ENCODE data around the gene APBA1. TPM values are rescaled to one million over a fixed set of nuclear protein-coding genes. Genes with fewer than 3 reads are reported as not detected.

Gene APBA1
- total RNA-seq, 2 donors from 2014 or later, result 6.8 to 9.5 TPM

DNA sequence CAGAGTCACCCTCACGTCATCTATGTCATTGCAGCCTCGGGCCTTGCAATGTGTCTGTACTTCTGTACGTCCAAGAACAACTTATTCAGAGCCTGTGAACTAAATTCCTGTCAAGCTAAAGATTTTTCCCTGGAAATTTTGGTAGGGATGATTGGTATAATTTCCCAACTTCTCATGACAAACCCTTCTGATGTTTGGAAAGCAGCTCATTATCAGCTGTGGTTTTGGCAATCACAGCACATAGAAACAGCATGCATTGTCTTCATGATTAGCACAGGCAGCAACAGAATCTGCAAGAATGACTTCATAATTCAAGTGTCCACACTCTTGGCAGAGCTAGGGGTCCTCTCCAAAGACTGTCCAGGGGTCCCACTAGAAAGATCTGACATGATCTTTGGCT lies 49.5 kb downstream of the APBA1 start:
- Histone ChIP-seq H3K27ac (no peak overlapping the region), H3K4me3 (no peak overlapping the region), H3K36me3 (no peaks in the 10 kb centered on the region), H3K9me3 (no peaks in the 10 kb centered on the region), H3K4me1 (ENCODE audit: control insufficient read depth in 1 of 2, low read depth in 2 of 2) (no peaks in the 10 kb centered on the region), H3K27me3 (replicated peaks; ENCODE audit: insufficient read depth) (no peaks in the 10 kb centered on the region)
- ATAC-seq (ENCODE audit: insufficient number of reproducible peaks, low FRiP score, low read depth) (no peak), DNase-seq (ENCODE audit: low spot score) (no peak)
- TF ChIP-seq, protein P1, sequence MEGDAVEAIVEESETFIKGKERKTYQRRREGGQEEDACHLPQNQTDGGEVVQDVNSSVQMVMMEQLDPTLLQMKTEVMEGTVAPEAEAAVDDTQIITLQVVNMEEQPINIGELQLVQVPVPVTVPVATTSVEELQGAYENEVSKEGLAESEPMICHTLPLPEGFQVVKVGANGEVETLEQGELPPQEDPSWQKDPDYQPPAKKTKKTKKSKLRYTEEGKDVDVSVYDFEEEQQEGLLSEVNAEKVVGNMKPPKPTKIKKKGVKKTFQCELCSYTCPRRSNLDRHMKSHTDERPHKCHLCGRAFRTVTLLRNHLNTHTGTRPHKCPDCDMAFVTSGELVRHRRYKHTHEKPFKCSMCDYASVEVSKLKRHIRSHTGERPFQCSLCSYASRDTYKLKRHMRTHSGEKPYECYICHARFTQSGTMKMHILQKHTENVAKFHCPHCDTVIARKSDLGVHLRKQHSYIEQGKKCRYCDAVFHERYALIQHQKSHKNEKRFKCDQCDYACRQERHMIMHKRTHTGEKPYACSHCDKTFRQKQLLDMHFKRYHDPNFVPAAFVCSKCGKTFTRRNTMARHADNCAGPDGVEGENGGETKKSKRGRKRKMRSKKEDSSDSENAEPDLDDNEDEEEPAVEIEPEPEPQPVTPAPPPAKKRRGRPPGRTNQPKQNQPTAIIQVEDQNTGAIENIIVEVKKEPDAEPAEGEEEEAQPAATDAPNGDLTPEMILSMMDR (IDR thresholded peaks at IDR 0.05), result no peak

DNA sequence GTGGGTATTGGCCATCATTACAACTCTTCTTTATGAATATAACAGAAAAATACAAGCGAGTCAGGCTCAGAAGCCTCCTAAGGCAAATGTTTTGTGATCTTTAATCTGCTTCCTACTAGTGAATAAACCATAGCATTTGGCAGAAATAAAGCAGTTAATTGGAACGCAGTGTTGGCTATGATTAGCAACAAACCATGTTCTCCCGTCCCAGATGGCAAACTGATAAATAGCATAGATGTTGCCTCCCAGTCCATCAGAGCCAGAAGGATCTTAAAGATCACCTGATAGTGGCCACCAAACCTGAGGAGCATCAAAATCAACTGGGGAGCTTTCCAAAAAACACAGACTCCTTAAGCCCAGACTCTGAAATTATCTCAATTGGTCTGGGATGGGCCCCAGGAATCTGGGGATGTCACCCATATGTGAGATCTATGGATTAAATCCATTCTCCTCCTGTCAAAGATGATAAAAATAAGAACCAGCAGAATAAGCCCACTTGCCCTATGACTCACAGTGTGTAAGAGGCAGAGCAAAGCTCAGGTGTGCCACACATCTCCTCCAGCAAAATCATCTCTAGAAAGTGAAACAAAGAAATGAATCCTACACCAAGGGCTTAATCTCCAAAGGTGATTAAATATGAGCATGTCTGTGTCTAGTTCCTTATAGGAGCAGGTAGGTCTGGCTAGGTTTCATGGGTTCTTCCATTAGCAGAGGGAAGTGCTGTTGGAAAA lies 50.3 kb downstream of the APBA1 start:
- DNase-seq (ENCODE audit: low spot score), result no peak
- TF ChIP-seq, protein P1 (IDR thresholded peaks at IDR 0.05), result no peak
- H3K4me1 ChIP-seq (ENCODE audit: control insufficient read depth in 1 of 2, low read depth in 2 of 2), result no peaks in the 10 kb centered on the region
- H3K27me3 ChIP-seq (replicated peaks; ENCODE audit: insufficient read depth), result no peaks in the 10 kb centered on the region
- no peaks in the 10 kb centered on the region for H3K36me3 ChIP-seq
- no peaks in the 10 kb centered on the region for H3K9me3 ChIP-seq
- H3K4me3 ChIP-seq, result no peak overlapping the region
- no peak overlapping the region for H3K27ac ChIP-seq
- ATAC-seq (ENCODE audit: insufficient number of reproducible peaks, low FRiP score, low read depth), result no peak

DNA sequence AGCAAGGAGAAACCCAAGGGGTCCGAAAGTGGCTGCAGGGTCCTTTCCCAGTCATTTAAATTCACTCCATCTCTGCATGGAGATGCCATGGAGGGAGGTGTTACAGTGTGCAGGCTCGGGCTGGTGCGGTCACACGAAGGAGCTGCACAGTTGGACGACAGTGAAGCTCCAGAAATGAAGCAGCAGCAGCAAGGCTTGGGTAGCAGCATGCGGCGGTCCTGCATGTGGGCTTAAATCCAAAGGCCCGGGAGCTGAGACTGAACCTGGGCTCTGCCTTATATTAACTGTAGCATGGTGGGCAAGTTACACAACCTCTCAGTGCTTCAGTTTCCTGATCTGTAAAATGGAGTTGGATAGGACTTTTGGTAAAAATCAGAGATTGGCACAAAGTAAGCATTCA lies 51.4 kb downstream of the APBA1 start:
- TF ChIP-seq, protein P1 (IDR thresholded peaks at IDR 0.05), result no peak
- no peak for ATAC-seq (ENCODE audit: insufficient number of reproducible peaks, low FRiP score, low read depth)
- no peaks in the 10 kb centered on the region for H3K36me3 ChIP-seq
- DNase-seq (ENCODE audit: low spot score), result no peak
- H3K4me1 ChIP-seq (ENCODE audit: control insufficient read depth in 1 of 2, low read depth in 2 of 2), result no peaks in the 10 kb centered on the region
- H3K27ac ChIP-seq, result no peak overlapping the region
- H3K9me3 ChIP-seq, result no peaks in the 10 kb centered on the region
- H3K4me3 ChIP-seq, result no peak overlapping the region
- no peaks in the 10 kb centered on the region for H3K27me3 ChIP-seq (replicated peaks; ENCODE audit: insufficient read depth)

DNA sequence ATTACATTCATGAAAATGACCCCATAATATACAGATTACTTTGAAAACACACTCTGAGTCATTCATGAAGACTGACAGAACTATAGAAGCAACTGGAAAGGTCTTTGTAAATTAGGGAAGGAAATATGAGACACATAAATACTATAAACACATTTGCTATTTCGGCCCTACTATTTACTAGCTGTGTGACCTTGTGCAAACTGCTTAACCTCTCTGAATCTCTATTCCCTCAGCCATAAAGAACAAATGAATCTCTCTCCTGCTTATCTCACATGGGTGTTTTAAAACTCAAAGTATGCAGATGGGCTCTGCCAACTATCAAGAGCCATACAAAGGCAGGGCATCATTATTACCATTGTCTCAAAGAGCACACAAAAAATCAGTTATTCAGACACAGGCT lies 52.9 kb downstream of the APBA1 start:
- DNase-seq (ENCODE audit: low spot score), result no peak
- TF ChIP-seq, protein P1 (IDR thresholded peaks at IDR 0.05), result no peak
- Histone ChIP-seq H3K36me3 (no peaks in the 10 kb centered on the region), H3K4me3 (no peak overlapping the region), H3K27ac (no peak overlapping the region), H3K9me3 (no peaks in the 10 kb centered on the region), H3K4me1 (ENCODE audit: control insufficient read depth in 1 of 2, low read depth in 2 of 2) (no peaks in the 10 kb centered on the region), H3K27me3 (replicated peaks; ENCODE audit: insufficient read depth) (no peaks in the 10 kb centered on the region)
- ATAC-seq (ENCODE audit: insufficient number of reproducible peaks, low FRiP score, low read depth), result no peak

DNA sequence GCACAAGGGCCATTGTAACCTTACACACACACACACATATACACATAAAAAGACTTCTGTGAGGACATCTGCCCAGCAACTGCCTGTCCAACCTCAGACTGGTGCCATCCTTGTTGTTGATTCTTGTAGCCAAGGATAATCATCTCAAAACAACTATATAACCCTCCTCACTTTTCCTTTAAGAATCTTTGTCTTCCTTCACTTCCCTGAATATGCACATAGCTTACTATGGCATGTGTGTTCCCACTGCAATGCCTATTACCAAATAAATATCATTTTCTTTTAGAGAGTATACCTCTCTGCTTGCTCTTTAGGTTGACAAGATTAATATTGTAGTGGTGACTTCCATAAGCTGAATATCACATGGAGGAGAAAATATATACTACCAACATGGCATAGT lies 55.2 kb downstream of the APBA1 start:
- H3K27ac ChIP-seq, result no peak overlapping the region
- ATAC-seq (ENCODE audit: insufficient number of reproducible peaks, low FRiP score, low read depth), result no peak
- TF ChIP-seq, protein P1 (IDR thresholded peaks at IDR 0.05), result no peak
- no peak overlapping the region for H3K4me3 ChIP-seq
- H3K4me1 ChIP-seq (ENCODE audit: control insufficient read depth in 1 of 2, low read depth in 2 of 2), result no peaks in the 10 kb centered on the region
- H3K9me3 ChIP-seq, result no peaks in the 10 kb centered on the region
- no peak for DNase-seq (ENCODE audit: low spot score)
- no peaks in the 10 kb centered on the region for H3K27me3 ChIP-seq (replicated peaks; ENCODE audit: insufficient read depth)
- no peaks in the 10 kb centered on the region for H3K36me3 ChIP-seq
